Omental fat pad (tissue), 4 donors: ENCODE results near the gene RPS3. TPM values are rescaled to one million over a fixed set of nuclear protein-coding genes. Genes with fewer than 3 reads are reported as not detected.

ENCODE experiments used
- ATAC-seq: fragments of 150-250 bp; one replicate; pipeline ENCODE4 v1.9.1; 2016; ENCODE audit warnings: mild to moderate bottlenecking, moderate library complexity; ENCODE audit not compliant: low FRiP score
- DNase-seq: peaks from one replicate; pipeline ENCODE4 v3.0.0-alpha.2; 2019; ENCODE audit warnings: low spot score
- total RNA-seq, 4 donors: library from RNA; depleted of rRNA; stranded (reverse); fragments of >200 nt; gene quantifications; one replicate each; pipeline ENCODE4 v1.1.0, GENCODE V29; 2016
- TF ChIP-seq, protein P1 (sequence below), 3 donors: fragments of 450-650 bp; IDR thresholded peaks; one replicate each; pipeline ENCODE4 v1.5.1; 2016 to 2017; ENCODE audit warnings: antibody characterized with exemption in 3 of 3, mild to moderate bottlenecking in 3 of 3, moderate library complexity in 2 of 3

The RPS3 gene
- total RNA-seq, 4 donors from 2014 or later, result 876 to 1,394 (median 1,127) TPM

DNA sequence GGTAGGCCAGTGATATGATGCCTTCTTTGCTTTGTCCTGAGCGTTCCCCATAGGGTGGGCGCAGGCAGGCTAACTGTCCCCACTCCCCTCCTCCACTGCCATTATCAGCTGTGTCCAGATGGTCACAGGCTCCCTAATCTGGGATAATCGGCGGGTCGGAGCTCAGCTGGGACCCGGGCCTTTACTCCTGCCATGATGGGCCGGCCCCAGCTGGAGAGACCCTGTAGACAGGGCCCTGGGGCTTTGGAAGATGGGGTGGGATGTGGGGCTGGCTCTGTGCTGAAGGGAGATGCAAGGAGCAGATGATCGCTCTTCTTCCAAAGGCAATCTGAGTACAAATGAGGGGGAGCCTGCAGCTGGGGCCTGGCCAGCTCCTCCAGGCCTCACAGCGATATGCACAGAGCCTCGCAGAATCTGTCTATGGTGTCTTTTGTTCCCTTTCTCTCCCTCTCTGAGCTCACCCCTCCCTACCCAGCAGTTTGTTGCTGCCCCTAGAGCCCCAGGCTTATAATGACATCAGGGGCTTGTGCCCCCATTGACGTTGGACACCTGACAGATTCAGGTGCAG lies 21.8 kb downstream of the RPS3 start:
- DNase-seq, result no peak
- TF ChIP-seq, protein P1, sequence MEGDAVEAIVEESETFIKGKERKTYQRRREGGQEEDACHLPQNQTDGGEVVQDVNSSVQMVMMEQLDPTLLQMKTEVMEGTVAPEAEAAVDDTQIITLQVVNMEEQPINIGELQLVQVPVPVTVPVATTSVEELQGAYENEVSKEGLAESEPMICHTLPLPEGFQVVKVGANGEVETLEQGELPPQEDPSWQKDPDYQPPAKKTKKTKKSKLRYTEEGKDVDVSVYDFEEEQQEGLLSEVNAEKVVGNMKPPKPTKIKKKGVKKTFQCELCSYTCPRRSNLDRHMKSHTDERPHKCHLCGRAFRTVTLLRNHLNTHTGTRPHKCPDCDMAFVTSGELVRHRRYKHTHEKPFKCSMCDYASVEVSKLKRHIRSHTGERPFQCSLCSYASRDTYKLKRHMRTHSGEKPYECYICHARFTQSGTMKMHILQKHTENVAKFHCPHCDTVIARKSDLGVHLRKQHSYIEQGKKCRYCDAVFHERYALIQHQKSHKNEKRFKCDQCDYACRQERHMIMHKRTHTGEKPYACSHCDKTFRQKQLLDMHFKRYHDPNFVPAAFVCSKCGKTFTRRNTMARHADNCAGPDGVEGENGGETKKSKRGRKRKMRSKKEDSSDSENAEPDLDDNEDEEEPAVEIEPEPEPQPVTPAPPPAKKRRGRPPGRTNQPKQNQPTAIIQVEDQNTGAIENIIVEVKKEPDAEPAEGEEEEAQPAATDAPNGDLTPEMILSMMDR (IDR thresholded peaks at IDR 0.05), result no peak
- ATAC-seq, result no peak

DNA sequence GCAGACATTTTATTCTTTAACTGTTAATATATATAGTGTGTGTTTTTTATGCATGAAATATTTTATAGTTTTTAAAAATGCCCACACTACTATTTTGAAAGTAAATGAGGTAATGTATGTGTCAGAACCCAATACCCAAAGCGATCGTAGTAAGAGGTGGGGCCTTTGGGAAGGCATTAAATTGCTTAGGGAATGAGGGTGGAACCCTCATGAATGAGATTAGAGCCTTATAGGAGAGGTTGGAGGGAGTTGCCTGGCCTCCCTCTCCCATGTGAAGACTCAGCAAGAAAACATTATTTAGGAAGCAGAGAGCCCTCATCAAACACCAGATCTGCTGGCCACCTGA lies 22.6 kb downstream of the RPS3 start:
- ATAC-seq (no peak), DNase-seq (no peak)
- TF ChIP-seq, protein P1 (IDR thresholded peaks at IDR 0.05), result no peak

DNA sequence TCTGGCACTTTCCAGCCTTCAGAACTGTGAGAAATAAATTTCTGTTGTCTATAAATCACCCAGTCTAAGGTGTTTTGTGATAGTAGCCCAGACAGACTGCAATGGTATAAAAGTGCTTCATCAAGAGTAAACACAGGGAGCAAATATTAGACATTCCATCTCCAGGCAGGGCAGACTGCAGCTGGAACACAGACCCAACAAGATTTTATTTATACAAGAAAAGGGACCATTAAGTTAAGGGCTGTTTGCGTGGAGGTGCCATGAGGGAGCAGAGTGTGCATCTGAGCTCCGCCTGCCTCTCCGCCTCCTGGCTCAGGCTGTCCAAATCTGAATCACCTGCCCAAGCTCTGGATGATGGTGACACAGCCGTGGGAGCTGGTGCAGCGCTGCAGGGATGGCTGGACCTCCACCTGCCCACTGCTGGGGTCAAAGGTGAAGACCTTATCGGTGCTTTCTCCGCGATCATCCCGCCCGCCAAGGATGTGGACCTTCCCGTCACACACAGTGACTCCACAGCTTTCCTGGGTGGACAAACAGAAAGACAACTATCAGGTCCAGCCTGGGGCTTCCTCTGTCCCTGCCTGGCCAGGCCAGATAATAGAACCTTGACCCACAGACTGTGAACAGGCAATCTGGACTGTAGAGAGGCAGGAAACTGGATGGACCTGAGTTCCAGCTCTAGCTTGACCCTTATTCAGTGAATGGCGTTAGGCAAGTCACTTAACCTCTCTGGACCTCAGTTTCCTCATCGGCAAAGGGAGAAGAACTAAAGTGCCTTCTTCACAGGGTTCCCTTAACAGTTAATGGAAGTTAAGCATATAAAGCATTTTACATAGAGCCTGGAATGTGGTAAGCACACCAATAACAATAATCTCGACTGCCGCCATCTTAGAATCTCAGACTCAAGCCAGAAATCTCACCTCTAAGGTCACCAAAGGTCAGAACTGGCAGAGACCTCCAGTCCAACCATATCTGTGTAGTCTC lies 23.2 kb downstream of the RPS3 start:
- TF ChIP-seq, protein P1 (IDR thresholded peaks at IDR 0.05), result no peak
- peak; percentile 38 for ATAC-seq
- DNase-seq, result no peak

DNA sequence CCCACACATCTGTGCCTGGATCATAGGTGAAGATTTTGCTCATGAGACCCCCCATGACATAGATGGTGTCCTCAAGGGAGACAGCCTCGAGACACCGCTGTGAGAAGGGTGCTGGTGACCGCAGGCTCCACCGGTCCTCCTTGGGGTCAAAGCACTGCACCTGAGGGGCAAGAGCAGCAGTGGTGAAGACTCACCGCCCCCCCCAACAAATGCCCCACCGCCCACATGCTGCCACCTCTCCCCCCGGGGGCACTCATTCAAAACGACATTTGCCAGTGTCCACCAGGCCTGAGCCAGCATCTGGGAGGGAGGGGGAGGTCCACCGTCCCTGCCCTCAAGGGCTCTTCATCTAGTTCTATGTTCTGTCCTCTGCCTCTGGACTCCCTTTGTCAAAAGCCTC lies 24.4 kb downstream of the RPS3 start:
- TF ChIP-seq, protein P1 (IDR thresholded peaks at IDR 0.05), result no peak
- DNase-seq, result no peak
- no peak for ATAC-seq

DNA sequence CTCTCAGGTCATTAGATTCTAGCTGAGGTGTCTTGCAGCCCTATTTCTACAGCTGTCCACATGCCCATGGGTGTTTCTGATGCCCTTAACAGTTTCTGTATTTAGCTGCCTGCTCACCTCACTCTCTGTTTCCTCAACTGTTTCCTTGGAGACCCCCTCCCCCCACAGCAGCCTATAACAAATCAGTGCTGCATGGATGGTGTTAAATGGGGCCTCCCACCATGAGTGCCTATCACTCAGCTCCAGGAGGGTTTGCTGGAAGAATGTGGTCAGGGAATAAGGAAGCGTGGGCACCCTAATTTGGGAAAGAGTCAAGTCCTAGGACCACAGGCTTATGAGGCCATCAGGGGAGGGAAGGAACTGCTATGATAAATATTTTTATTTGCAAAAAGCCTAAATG lies 25.1 kb downstream of the RPS3 start:
- TF ChIP-seq, protein P1 (IDR thresholded peaks at IDR 0.05), result no peak
- no peak for DNase-seq
- ATAC-seq, result no peak

DNA sequence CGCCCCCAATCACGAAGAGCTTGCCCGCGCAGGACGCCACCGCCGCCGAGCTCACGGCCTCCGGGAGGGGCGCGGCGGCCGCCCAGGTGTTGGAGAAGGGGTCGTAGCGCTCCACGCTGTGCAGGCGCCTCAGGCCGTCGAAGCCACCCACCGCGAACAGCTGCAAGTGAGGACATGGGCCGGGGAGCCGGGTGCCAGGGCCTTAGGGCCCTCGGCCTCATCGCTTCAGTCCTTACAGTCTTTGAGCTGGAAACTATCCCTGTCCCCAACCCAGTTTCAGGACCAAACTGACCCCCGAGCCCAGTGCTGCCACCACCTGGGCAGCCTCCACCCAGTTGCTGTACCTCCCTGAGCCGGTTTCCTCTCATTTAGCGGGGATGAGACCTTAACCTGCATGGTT lies 26.1 kb downstream of the RPS3 start:
- ATAC-seq (no peak), DNase-seq (no peak)
- TF ChIP-seq, protein P1 (IDR thresholded peaks at IDR 0.05), result no peak

DNA sequence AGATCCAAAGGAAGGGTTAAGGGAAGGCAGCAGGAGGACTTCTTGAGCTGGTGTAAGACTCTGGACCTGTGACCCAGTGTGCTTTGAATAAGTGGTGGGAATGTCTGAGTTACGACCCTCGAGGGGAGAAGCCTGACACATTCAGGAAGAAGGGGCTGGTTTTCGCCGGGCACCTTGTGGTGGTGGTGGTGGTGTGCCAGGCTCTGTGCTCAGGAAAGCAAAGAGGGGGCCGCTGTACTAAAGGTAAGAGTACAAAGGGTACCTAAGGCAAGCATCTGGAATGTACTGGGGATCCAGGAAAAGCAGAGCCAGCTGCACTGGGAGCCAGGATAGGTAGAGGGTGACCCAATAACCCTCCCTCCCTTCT lies 27.4 kb downstream of the RPS3 start:
- DNase-seq (no peak), ATAC-seq (no peak)
- TF ChIP-seq, protein P1 (IDR thresholded peaks at IDR 0.05), result no peak
